HepG2 (cell line): ENCODE data around the gene CTU2. TPM values are rescaled to one million over a fixed set of nuclear protein-coding genes. Genes with fewer than 3 reads are reported as not detected.

Experiments
- SNRNP70 ChIP-seq: fragments of 200-400 bp; formaldehyde crosslinking; IDR thresholded peaks from 2 replicates; pipeline ENCODE4 v1.6.1; 2017; ENCODE audit warnings: mild to moderate bottlenecking, low read depth, low read length, moderate library complexity
- TOE1 ChIP-seq: sonication (generic); formaldehyde crosslinking; IDR thresholded peaks from 2 replicates; pipeline ENCODE4 v1.4.0; 2020; ENCODE audit warnings: mild to moderate bottlenecking, missing genetic modification reagents
- polyA plus RNA-seq, 8 experiments: library from polyadenylated mRNA; depleted of rRNA in 3 of 8; stranded (reverse) in 7 of 8; unstranded in 1 of 8; fragments of >200 nt; fragmentation: Illumina TruSeq in 4 of 8; extraction: Trizol in 4 of 8; gene quantifications; 2 replicates each; pipeline versions ENCODE4 v1.2.1 to v1.2.3, GENCODE V29; 2011 to 2016; ENCODE audit warnings: low read depth in 4 of 8, missing spikeins in 1 of 8, mixed read lengths in 1 of 8; ENCODE audit not compliant: insufficient read depth in 1 of 8
- total RNA-seq, 5 experiments: library from RNA; depleted of rRNA; stranded (reverse); fragments of >200 nt; fragmentation: Illumina TruSeq; extraction: Trizol; gene quantifications; 2 replicates each; pipeline ENCODE4 v1.2.3, GENCODE V29; 2016; ENCODE audit warnings: low read depth in 1 of 5
- TF ChIP-seq, protein P1 (sequence below): sonication (generic); formaldehyde crosslinking; IDR thresholded peaks from 2 replicates; pipeline ENCODE4 v1.9.0; 2022; ENCODE audit warnings: low read depth, missing genetic modification reagents
- TF ChIP-seq, protein P2 (sequence below): sonication (generic); formaldehyde crosslinking; IDR thresholded peaks from 2 replicates; pipeline ENCODE4 v1.4.0; 2020; ENCODE audit warnings: mild to moderate bottlenecking, missing genetic modification reagents
- TF ChIP-seq, protein P3 (sequence below): sonication (generic); formaldehyde crosslinking; IDR thresholded peaks from one replicate; pipeline ENCODE4 v1.5.1; 2020; ENCODE audit warnings: mild to moderate bottlenecking, missing genetic modification reagents; ENCODE audit errors: not compliant biosample characterization
- TF ChIP-seq, protein P4 (sequence below): sonication (generic); formaldehyde crosslinking; conservative IDR thresholded peaks from 2 replicates; pipeline ENCODE4 v1.8.0; 2022; ENCODE audit warnings: low read depth, missing genetic modification reagents

CTU2 gene
- total and polyA plus RNA-seq, 2 of the 13 experiments (the other 11 are each of a cell fraction or from before 2014, with no cell fraction given), result 13.3 to 21.9 TPM

DNA sequence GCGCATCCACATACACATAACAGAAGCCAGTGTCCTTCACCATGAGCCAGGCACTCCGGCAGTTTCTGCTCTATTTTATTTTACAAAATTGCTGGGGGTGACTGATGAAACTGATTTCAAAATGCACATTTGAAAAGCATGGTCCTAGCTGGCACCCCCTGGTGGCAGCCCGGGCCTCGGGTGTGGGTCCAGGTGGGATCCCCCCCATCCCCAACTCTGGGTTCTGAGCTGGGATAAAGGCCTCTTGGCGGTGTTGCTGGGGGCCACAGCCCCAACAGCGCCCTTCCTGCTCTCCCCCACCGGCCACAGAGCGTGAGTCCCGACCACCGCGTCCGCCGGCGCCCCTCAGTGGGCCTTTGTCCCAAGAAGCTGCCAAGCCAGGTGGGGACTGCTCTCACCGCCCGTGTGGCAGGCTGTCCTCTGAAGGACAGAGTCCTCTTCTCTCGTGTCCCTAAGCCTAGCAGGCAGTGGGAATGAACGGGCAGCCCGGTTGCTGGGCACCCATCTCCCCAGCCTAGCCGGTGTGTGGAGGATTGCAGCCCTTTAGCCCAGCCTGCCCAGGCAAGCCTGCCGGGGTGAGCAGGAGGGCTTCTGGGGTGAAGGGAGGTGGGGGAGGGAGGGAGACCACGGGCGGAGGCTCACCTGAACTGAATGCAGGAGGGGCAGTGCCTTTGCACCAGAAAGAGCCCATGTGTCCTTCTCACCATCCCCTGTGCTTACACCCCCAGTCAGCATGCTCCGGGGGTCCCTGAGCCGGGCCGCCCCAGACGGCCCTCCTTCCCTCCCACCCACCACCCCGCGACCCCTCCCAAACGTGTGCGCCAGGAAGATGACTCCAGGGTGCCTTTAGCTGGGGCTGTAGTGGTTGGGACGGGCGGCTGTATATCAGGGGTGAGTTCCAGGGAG is 20.9 kb upstream of the CTU2 start (continued):
- TF ChIP-seq SNRNP70 (no peak), TOE1 (CRISPR knock-in tag) (no peak)
- TF ChIP-seq, protein P1, sequence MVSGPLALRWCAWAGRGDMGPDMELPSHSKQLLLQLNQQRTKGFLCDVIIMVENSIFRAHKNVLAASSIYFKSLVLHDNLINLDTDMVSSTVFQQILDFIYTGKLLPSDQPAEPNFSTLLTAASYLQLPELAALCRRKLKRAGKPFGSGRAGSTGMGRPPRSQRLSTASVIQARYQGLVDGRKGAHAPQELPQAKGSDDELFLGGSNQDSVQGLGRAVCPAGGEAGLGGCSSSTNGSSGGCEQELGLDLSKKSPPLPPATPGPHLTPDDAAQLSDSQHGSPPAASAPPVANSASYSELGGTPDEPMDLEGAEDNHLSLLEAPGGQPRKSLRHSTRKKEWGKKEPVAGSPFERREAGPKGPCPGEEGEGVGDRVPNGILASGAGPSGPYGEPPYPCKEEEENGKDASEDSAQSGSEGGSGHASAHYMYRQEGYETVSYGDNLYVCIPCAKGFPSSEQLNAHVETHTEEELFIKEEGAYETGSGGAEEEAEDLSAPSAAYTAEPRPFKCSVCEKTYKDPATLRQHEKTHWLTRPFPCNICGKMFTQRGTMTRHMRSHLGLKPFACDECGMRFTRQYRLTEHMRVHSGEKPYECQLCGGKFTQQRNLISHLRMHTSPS (CRISPR knock-in tag), result peak; percentile 33; the same call in 1 of the 2 replicates
- TF ChIP-seq, protein P2, sequence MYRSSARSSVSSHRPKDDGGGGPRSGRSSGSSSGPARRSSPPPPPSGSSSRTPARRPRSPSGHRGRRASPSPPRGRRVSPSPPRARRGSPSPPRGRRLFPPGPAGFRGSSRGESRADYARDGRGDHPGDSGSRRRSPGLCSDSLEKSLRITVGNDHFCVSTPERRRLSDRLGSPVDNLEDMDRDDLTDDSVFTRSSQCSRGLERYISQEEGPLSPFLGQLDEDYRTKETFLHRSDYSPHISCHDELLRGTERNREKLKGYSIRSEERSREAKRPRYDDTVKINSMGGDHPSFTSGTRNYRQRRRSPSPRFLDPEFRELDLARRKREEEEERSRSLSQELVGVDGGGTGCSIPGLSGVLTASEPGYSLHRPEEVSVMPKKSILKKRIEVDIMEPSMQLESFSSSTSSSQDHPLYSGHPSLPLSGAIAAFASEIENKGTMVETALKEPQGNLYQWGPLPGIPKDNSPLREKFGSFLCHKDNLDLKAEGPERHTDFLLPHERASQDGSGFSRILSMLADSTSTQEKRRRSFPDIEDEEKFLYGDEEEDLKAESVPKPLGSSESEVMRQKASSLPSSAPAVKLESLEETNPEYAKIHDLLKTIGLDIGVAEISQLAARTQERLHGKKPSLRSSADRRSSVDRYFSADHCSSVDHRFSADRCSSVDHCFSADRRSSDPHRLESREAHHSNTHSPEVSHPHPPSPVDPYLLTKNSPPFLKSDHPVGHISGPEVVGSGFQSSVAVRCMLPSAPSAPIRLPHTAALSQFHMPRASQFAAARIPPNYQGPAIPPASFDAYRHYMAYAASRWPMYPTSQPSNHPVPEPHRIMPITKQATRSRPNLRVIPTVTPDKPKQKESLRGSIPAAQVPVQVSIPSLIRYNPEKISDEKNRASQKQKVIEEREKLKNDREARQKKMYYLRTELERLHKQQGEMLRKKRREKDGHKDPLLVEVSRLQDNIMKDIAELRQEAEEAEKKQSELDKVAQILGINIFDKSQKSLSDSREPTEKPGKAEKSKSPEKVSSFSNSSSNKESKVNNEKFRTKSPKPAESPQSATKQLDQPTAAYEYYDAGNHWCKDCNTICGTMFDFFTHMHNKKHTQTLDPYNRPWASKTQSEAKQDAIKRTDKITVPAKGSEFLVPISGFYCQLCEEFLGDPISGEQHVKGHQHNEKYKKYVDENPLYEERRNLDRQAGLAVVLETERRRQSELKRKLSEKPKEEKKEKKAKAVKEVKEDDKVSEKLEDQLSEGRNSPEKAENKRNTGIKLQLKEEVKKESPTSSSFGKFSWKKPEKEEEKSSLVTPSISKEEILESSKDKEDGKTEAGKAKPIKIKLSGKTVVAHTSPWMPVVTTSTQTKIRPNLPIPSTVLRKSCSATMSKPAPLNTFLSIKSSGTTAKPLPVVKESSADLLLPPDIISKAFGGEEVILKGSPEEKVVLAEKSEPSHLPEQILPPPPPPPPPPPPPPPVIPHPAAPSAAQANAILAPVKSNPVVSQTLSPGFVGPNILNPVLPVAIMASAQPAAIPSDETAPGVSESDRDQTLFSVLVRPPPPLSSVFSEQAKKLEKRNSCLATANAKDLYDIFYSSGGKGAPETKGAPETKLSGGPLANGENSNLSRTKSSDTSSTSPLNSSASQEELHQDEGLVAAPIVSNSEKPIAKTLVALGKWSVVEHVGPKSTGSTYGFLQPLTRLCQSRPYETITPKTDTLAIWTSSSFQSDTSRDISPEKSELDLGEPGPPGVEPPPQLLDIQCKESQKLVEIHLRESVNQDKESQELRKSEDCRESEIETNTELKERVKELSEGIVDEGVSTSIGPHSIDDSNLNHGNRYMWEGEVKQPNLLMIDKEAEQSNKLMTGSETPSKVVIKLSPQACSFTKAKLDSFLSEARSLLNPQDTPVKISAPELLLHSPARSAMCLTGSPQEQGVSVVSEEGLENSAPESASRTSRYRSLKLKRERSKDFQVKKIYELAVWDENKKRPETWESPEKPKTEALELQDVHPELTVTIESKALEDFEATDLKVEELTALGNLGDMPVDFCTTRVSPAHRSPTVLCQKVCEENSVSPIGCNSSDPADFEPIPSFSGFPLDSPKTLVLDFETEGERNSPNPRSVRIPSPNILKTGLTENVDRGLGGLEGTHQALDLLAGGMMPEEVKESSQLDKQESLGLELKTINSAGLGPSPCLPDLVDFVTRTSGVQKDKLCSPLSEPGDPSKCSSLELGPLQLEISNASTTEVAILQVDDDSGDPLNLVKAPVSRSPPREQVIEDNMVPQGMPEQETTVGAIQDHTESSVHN, result no peak
- TF ChIP-seq, protein P3, sequence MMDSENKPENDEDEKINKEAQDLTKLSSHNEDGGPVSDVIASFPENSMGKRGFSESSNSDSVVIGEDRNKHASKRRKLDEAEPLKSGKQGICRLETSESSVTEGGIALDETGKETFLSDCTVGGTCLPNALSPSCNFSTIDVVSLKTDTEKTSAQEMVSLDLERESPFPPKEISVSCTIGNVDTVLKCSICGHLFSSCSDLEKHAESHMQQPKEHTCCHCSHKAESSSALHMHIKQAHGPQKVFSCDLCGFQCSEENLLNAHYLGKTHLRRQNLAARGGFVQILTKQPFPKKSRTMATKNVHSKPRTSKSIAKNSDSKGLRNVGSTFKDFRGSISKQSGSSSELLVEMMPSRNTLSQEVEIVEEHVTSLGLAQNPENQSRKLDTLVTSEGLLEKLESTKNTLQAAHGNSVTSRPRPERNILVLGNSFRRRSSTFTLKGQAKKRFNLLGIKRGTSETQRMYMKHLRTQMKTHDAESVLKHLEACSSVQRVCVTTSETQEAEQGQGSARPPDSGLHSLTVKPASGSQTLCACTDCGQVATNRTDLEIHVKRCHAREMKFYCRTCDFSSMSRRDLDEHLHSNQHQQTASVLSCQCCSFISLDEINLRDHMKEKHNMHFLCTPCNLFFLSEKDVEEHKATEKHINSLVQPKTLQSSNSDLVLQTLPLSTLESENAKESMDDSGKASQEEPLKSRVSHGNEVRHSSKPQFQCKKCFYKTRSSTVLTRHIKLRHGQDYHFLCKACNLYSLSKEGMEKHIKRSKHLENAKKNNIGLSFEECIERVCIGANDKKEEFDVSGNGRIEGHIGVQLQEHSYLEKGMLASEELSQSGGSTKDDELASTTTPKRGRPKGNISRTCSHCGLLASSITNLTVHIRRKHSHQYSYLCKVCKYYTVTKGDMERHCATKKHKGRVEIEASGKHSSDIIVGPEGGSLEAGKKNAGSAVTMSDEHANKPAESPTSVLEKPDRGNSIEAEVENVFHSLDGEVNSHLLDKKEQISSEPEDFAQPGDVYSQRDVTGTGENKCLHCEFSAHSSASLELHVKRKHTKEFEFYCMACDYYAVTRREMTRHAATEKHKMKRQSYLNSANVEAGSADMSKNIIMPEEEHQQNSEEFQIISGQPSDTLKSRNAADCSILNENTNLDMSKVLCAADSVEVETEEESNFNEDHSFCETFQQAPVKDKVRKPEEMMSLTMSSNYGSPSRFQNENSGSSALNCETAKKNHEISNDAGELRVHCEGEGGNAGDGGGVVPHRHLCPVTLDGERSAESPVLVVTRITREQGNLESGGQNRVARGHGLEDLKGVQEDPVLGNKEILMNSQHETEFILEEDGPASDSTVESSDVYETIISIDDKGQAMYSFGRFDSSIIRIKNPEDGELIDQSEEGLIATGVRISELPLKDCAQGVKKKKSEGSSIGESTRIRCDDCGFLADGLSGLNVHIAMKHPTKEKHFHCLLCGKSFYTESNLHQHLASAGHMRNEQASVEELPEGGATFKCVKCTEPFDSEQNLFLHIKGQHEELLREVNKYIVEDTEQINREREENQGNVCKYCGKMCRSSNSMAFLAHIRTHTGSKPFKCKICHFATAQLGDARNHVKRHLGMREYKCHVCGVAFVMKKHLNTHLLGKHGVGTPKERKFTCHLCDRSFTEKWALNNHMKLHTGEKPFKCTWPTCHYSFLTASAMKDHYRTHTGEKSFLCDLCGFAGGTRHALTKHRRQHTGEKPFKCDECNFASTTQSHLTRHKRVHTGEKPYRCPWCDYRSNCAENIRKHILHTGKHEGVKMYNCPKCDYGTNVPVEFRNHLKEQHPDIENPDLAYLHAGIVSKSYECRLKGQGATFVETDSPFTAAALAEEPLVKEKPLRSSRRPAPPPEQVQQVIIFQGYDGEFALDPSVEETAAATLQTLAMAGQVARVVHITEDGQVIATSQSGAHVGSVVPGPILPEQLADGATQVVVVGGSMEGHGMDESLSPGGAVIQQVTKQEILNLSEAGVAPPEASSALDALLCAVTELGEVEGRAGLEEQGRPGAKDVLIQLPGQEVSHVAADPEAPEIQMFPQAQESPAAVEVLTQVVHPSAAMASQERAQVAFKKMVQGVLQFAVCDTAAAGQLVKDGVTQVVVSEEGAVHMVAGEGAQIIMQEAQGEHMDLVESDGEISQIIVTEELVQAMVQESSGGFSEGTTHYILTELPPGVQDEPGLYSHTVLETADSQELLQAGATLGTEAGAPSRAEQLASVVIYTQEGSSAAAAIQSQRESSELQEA (CRISPR knock-in tag), result no peak
- TF ChIP-seq, protein P4, sequence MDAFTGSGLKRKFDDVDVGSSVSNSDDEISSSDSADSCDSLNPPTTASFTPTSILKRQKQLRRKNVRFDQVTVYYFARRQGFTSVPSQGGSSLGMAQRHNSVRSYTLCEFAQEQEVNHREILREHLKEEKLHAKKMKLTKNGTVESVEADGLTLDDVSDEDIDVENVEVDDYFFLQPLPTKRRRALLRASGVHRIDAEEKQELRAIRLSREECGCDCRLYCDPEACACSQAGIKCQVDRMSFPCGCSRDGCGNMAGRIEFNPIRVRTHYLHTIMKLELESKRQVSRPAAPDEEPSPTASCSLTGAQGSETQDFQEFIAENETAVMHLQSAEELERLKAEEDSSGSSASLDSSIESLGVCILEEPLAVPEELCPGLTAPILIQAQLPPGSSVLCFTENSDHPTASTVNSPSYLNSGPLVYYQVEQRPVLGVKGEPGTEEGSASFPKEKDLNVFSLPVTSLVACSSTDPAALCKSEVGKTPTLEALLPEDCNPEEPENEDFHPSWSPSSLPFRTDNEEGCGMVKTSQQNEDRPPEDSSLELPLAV (CRISPR knock-in tag), result no peak
